Measurements from ENCODE around the gene SRRD. TPM values are rescaled to one million over a fixed set of nuclear protein-coding genes. Genes with fewer than 3 reads are reported as not detected.

SRRD gene
- total RNA-seq, 1 experiment from 2014 or later: 25.1 TPM

DNA sequence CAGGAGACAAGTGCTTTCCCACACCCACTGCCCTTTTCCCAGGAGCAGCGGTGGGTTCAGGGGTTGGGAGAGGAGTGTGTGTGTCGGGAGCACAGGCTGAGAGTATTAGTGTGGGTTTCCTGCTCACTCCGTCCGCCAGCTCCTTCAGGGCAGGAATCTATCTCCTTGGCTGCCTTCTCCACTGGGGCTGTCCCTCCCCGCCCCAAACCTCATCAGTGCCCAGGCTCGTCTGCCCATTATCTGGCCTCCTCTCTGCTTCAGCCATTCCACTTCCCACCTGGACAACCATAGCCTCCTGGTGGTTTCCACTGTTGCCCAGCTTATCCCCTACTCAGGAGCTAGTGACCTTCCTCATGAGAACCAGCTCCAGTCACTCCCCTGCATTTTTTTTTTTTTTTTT, 34.7 kb upstream of the SRRD start:
- Mint-ChIP-seq H3K4me1 (no peaks in the 10 kb centered on the region), H3K27ac (no peak overlapping the region), H3K27me3 (ENCODE audit: low read depth) (no peaks in the 10 kb centered on the region), H3K36me3 (peaks cover 21% of the 10 kb centered on the region), H3K4me3 (no peak overlapping the region), H3K9me3 (no peaks in the 10 kb centered on the region)
- ATAC-seq (no peak), DNase-seq (ENCODE audit: low spot score) (no peak)
- no peak for TF ChIP-seq ZNF138 (CRISPR knock-in tag; conservative IDR thresholded peaks at IDR 0.05)
- no peak for TF ChIP-seq ZNF121 (CRISPR knock-in tag; IDR thresholded peaks at IDR 0.05)
- TF ChIP-seq TCF7 (CRISPR knock-in tag; IDR thresholded peaks at IDR 0.05; ENCODE audit: low read depth): no peak
- TF ChIP-seq, protein P1, sequence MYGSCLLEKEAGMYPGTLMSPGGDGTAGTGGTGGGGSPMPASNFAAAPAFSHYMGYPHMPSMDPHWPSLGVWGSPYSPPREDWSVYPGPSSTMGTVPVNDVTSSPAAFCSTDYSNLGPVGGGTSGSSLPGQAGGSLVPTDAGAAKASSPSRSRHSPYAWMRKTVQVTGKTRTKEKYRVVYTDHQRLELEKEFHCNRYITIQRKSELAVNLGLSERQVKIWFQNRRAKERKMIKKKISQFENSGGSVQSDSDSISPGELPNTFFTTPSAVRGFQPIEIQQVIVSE (CRISPR knock-in tag; IDR thresholded peaks at IDR 0.05; ENCODE audit: borderline replicate concordance): no peak
- no peak for TF ChIP-seq SP1 (CRISPR knock-in tag; conservative IDR thresholded peaks at IDR 0.05)
- TF ChIP-seq, protein P2, sequence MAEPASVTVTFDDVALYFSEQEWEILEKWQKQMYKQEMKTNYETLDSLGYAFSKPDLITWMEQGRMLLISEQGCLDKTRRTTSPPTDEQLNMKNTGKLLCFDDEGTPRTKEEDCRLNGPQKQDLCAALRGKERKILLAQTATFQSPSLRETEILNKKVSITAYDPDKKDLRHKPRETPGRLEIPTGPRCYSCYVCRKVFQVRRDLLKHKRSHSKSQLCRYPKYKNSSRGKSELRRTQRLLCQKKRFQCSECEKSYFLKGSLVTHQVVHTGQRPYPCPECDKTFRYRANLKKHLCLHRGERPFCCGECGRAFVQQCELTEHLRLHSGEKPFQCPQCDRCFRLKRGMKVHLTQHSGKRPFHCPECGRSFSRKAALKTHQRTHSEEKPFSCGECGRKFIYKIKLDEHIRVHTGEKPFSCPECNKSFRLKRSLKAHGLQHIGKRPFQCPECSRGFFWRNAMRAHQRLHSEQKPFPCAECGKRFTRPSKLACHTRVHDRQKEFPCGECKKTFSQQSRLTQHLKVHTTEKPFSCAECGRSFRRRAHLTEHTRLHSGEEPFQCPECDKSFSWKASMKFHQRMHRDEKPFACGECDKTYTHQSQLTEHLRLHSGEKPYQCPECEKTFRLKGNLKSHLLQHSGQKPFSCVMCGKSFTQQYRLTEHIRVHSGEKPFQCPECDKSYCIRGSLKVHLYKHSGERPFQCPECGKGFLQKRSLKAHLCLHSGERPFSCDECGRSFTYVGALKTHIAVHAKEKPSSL (CRISPR knock-in tag; conservative IDR thresholded peaks at IDR 0.05): no peak
- no peak for TF ChIP-seq ZNF281 (CRISPR knock-in tag; IDR thresholded peaks at IDR 0.05)
- TF ChIP-seq, protein P3, sequence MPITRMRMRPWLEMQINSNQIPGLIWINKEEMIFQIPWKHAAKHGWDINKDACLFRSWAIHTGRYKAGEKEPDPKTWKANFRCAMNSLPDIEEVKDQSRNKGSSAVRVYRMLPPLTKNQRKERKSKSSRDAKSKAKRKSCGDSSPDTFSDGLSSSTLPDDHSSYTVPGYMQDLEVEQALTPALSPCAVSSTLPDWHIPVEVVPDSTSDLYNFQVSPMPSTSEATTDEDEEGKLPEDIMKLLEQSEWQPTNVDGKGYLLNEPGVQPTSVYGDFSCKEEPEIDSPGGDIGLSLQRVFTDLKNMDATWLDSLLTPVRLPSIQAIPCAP (CRISPR knock-in tag; IDR thresholded peaks at IDR 0.05): no peak
- TF ChIP-seq STAT6 (CRISPR knock-in tag; conservative IDR thresholded peaks at IDR 0.05; ENCODE audit: low read depth): no peak
- no peak for TF ChIP-seq PRRX2 (CRISPR knock-in tag; IDR thresholded peaks at IDR 0.05)
- no peak for TF ChIP-seq ZNF396 (CRISPR knock-in tag; IDR thresholded peaks at IDR 0.05; ENCODE audit: borderline replicate concordance)
- TF ChIP-seq GRHL2 (CRISPR knock-in tag; IDR thresholded peaks at IDR 0.05; ENCODE audit: insufficient replicate concordance, severe bottlenecking): no peak
- no peak for TF ChIP-seq ATF2 (CRISPR knock-in tag; IDR thresholded peaks at IDR 0.05; ENCODE audit: borderline replicate concordance, low read depth)
- TF ChIP-seq CREM (CRISPR knock-in tag; IDR thresholded peaks at IDR 0.05): no peak
- no peak for TF ChIP-seq ESRRA (CRISPR knock-in tag; IDR thresholded peaks at IDR 0.05; ENCODE audit: borderline replicate concordance)
- CTCF ChIA-PET: interaction anchor here (0.7 to 4.4 kb wide), 6 partner anchors 12 to 277 kb away, joined by 3 to 22 read pairs (median 4); no protein-coding TSS in a partner anchor
- POLR2A ChIA-PET: no interaction called here
